OCI-LY7 (cell line): ENCODE measurements around the gene STH. TPM values are rescaled to one million over a fixed set of nuclear protein-coding genes. Genes with fewer than 3 reads are reported as not detected.

Experiments
- BruUV-seq: library from RNA; stranded (reverse); fragments of 400-500 nt; replicated peaks from 2 replicates; lab custom pipeline; 2021; lab: Mats Ljungman, UMichigan
- CTCF ChIA-PET: fragments of 300-600 bp; sonication (Branson Sonifier 250); formaldehyde crosslinking; loops from one replicate; lab custom pipeline; 2022; ENCODE audit warnings: antibody characterized with exemption; ENCODE audit not compliant: unreplicated experiment; lab: Charles Lee
- POLR2A ChIA-PET: fragments of 300-600 bp; sonication (Branson Sonifier 250); formaldehyde crosslinking; loops from one replicate; lab custom pipeline; 2022; ENCODE audit warnings: antibody characterized with exemption; lab: Charles Lee
- DNase-seq: peaks from one replicate; pipeline ENCODE4 v3.0.0-alpha.2; 2015; ENCODE audit warnings: low spot score
- H2AFZ ChIP-seq: fragments of 200-600 bp; sonication (generic), shearing (Covaris generic); 2 replicates; pipeline ENCODE4 v1.6.1; 2014; ENCODE audit warnings: mild to moderate bottlenecking, antibody characterized with exemption, low read length, moderate library complexity
- H3K27ac ChIP-seq: fragments of 200-600 bp; sonication (generic); 2 replicates; pipeline ENCODE4 v1.5.1; 2014; ENCODE audit warnings: mixed run types, low read depth, mild to moderate bottlenecking, moderate library complexity, low read length, inconsistent platforms; ENCODE audit not compliant: poor library complexity, severe bottlenecking
- H3K36me3 ChIP-seq: fragments of 200-600 bp; sonication (generic); 2 replicates; pipeline ENCODE4 v1.6.1; 2014; ENCODE audit warnings: mild to moderate bottlenecking, antibody characterized with exemption, low read length, moderate library complexity, mixed read lengths; ENCODE audit not compliant: insufficient read depth
- H3K4me1 ChIP-seq: fragments of 200-600 bp; sonication (generic); 2 replicates; pipeline ENCODE4 v1.5.1; 2014; ENCODE audit warnings: mild to moderate bottlenecking, low read length; ENCODE audit not compliant: insufficient read depth, poor library complexity, severe bottlenecking
- H3K4me2 ChIP-seq: fragments of 200-600 bp; sonication (generic); 2 replicates; pipeline ENCODE4 v1.6.1; 2014; ENCODE audit warnings: mild to moderate bottlenecking, low read length
- H3K4me3 ChIP-seq: fragments of 200-600 bp; sonication (generic); 2 replicates; pipeline ENCODE4 v1.5.1; 2014; ENCODE audit warnings: mild to moderate bottlenecking, low read depth, low read length; ENCODE audit not compliant: poor library complexity, severe bottlenecking
- H3K79me2 ChIP-seq: fragments of 200-600 bp; sonication (generic); 2 replicates; pipeline ENCODE4 v1.6.1; 2016; ENCODE audit warnings: low read depth, mild to moderate bottlenecking, low read length, moderate library complexity, mixed read lengths; ENCODE audit not compliant: insufficient read depth
- H3K9me2 ChIP-seq: fragments of 200-600 bp; sonication (generic); 2 replicates; pipeline ENCODE4 v1.6.1; 2016; ENCODE audit warnings: mild to moderate bottlenecking, low read length, mixed read lengths; ENCODE audit not compliant: insufficient read depth
- H3K9me3 ChIP-seq: fragments of 200-600 bp; sonication (generic); 2 replicates; pipeline ENCODE4 v1.6.1; 2014; ENCODE audit warnings: mild to moderate bottlenecking, mixed run types, low read length, mixed read lengths
- H4K20me1 ChIP-seq: fragments of 200-600 bp; sonication (generic); 2 replicates; pipeline ENCODE4 v1.6.1; 2014; ENCODE audit warnings: mild to moderate bottlenecking, antibody characterized with exemption, low read length, moderate library complexity, mixed read lengths; ENCODE audit not compliant: insufficient read depth
- CTCF ChIP-seq: fragments of 200-600 bp; sonication (generic); conservative IDR thresholded peaks from 2 replicates; pipeline ENCODE4 v1.5.1; 2014; ENCODE audit warnings: mild to moderate bottlenecking, antibody characterized with exemption, low read length, moderate library complexity, mixed read lengths
- EZH2phosphoT487 ChIP-seq: fragments of 200-600 bp; sonication (generic); IDR thresholded peaks from 2 replicates; pipeline ENCODE4 v1.6.1; 2018; ENCODE audit warnings: low read depth, borderline replicate concordance, mild to moderate bottlenecking, mixed run types, antibody characterized with exemption, low read length, moderate library complexity, mixed read lengths
- intact Hi-C: fragments of 100-400 bp; cut with micrococcal nuclease; formaldehyde crosslinking; loops from one replicate; pipeline ENCODE4 v1.10.0; 2022; ENCODE audit not compliant: unreplicated experiment
- total RNA-seq, 2 experiments: library from RNA; depleted of rRNA in 1 of 2; stranded (reverse); fragments of >200 nt in 1 of 2; shearing (Covaris generic) in 1 of 2; gene quantifications; 2 replicates each; pipeline ENCODE4 v1.2.3, GENCODE V29; 2014 to 2022

Gene STH
- total RNA-seq, 2 experiments from 2014 or later = not detected

GRCh38 chr17:45975640-45976295, 23.3 kb upstream of the STH start:
- CTCF ChIA-PET = no interaction called here
- no peaks in the 10 kb centered on the region for H3K36me3 ChIP-seq
- DNase-seq = no peak
- no peaks in the 10 kb centered on the region for H3K4me1 ChIP-seq
- BruUV-seq = no TSS peak
- H3K9me3 ChIP-seq = no peaks in the 10 kb centered on the region
- H3K9me2 ChIP-seq = no peaks in the 10 kb centered on the region
- no peak overlapping the region for H3K27ac ChIP-seq
- POLR2A ChIA-PET = no interaction called here
- H3K79me2 ChIP-seq = no peaks in the 10 kb centered on the region
- no peak overlapping the region for H2AFZ ChIP-seq
- no peak overlapping the region for H3K4me2 ChIP-seq
- intact Hi-C loops = no loop called here
- TF ChIP-seq CTCF (no peak), EZH2phosphoT487 (no peak)
- no peaks in the 10 kb centered on the region; the same call in 1 of the 2 replicates for H4K20me1 ChIP-seq
- no peak overlapping the region for H3K4me3 ChIP-seq

DNA sequence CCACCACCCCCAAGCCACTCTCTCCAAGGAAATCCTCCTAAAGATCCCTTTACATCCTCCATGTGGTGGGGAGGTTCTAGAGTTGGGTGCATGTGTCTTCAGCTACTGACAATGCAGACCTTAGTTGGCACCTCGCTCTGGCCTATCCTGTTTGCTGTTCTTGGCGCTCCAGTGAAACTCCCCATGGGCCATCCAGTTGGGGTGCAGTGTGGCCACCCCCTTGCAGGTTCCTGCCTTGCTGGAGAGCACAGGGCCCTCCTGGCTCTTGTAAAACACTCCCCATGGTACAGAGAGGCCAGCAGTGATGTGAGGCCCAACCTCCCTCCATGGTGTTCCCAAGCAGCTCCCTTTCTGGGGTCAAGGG, 22.7 kb upstream of the STH start:
- H3K4me2 ChIP-seq = no peak overlapping the region
- H2AFZ ChIP-seq = no peak overlapping the region
- H4K20me1 ChIP-seq = no peaks in the 10 kb centered on the region; the same call in 1 of the 2 replicates
- no peaks in the 10 kb centered on the region for H3K4me1 ChIP-seq
- no peak for TF ChIP-seq CTCF
- no peak for TF ChIP-seq EZH2phosphoT487
- intact Hi-C loops = no loop called here
- no peak overlapping the region for H3K27ac ChIP-seq
- ChIA-PET POLR2A (no interaction called here), CTCF (no interaction called here)
- DNase-seq = no peak
- no peaks in the 10 kb centered on the region for H3K36me3 ChIP-seq
- H3K79me2 ChIP-seq = no peaks in the 10 kb centered on the region
- no peaks in the 10 kb centered on the region for H3K9me2 ChIP-seq
- H3K4me3 ChIP-seq = no peak overlapping the region
- no peaks in the 10 kb centered on the region for H3K9me3 ChIP-seq
- no TSS peak for BruUV-seq

DNA sequence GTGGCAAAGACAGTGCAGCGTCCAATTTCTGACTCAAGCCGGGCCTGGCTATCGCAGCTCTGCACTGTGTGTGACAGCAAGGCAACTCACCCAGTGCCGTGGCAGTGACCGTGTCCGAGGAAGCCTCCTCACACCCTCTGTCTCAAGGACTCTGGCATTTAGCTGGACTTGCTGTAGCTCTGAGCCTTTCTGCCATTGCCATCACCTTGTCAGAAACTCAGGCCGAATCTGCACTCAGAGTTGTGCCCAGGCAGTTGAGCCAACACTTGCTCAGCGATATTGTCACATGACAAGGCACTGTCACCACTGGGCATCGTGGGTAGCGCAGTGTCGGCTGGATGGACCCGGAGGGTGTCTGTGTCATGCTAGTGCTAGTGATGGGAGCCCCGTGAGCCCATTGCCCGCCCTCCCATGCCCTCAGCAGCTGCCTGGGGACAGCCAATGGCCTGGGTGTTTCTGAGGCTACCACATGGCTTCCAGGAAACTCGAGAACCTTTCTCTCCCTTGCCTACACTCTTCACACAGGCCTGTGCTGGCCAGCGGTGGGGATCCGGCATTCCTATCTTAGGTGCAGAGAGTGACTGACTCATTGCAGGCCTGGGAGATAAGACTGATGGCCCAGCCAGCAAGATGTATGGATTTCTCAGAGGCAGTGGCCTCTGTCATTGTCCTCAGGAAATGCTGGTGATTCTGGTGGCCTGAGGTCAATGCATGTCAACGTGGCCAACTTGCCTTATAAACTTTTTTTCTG, 22.1 kb upstream of the STH start:
- no peak overlapping the region for H3K27ac ChIP-seq

More for the DNA sequence above, 22.1 kb upstream of the STH start:
- H3K4me3 ChIP-seq = no peak overlapping the region
- H4K20me1 ChIP-seq = no peaks in the 10 kb centered on the region; the same call in 1 of the 2 replicates
- intact Hi-C loops = no loop called here
- BruUV-seq = no TSS peak
- H3K4me2 ChIP-seq = no peak overlapping the region
- no peak overlapping the region for H2AFZ ChIP-seq
- no peaks in the 10 kb centered on the region for H3K9me2 ChIP-seq
- ChIA-PET CTCF (no interaction called here), POLR2A (no interaction called here)
- no peaks in the 10 kb centered on the region for H3K79me2 ChIP-seq
- no peaks in the 10 kb centered on the region for H3K36me3 ChIP-seq
- no peak for TF ChIP-seq CTCF
- TF ChIP-seq EZH2phosphoT487 = no peak
- no peak for DNase-seq
- H3K4me1 ChIP-seq = no peaks in the 10 kb centered on the region
- no peaks in the 10 kb centered on the region for H3K9me3 ChIP-seq
